ENCODE results near the gene NF2. TPM values are rescaled to one million over a fixed set of nuclear protein-coding genes. Genes with fewer than 3 reads are reported as not detected.

NF2 gene
- total and polyA plus RNA-seq, 8 donors: 6.5 to 33.7 (median 19.3) TPM

DNA sequence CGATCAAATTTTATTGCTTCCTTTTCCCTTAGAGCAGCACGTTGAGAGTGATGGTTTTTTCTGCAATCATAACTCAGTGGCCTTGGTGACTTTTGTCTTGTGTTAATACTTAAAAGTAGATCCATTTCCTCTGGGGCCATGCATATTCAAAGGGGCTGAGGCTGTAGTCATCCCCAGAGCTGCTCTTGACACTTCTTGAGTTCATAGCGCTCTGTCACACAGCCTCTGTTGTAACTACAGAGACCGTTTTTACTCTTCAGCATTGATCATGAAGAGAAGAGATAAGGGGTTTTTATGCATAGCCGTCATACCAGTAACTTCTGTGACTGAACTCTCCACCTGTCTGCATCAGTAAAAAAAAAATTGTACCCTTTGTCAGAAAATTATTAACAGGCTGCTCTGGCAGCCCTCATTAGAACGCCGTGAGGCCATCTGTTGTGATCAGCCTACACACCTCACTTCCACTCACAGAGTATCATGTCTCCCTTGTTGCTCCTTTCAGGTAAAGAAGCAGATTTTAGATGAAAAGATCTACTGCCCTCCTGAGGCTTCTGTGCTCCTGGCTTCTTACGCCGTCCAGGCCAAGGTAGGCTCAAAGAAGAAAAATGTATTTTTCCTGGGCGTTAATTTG, 38.4 kb downstream of the NF2 start:
- Histone ChIP-seq H3K36me3 (peaks cover 0 to 8% (median 0%) of the 10 kb centered on the region in 3 donors), H3K27ac (peak overlapping the region in 2 of 4 donors; percentile 0 to 28), H3K4me3 (no peak overlapping the region), H3K4me1 (peaks cover 0 to 7% (median 0%) of the 10 kb centered on the region in 3 donors), H3K9me3 (no peaks in the 10 kb centered on the region), H3K27me3 (no peaks in the 10 kb centered on the region)
- 72 to 75% methylated on average over 10 of the region's 10 CpGs for WGBS, 2 donors
- intact Hi-C loops (cut with DNase I): no loop called here
- DNase-seq: no peak
- FAIRE-seq: no peak
- TF ChIP-seq, protein P1, sequence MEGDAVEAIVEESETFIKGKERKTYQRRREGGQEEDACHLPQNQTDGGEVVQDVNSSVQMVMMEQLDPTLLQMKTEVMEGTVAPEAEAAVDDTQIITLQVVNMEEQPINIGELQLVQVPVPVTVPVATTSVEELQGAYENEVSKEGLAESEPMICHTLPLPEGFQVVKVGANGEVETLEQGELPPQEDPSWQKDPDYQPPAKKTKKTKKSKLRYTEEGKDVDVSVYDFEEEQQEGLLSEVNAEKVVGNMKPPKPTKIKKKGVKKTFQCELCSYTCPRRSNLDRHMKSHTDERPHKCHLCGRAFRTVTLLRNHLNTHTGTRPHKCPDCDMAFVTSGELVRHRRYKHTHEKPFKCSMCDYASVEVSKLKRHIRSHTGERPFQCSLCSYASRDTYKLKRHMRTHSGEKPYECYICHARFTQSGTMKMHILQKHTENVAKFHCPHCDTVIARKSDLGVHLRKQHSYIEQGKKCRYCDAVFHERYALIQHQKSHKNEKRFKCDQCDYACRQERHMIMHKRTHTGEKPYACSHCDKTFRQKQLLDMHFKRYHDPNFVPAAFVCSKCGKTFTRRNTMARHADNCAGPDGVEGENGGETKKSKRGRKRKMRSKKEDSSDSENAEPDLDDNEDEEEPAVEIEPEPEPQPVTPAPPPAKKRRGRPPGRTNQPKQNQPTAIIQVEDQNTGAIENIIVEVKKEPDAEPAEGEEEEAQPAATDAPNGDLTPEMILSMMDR (IDR thresholded peaks at IDR 0.05): no peak
- ATAC-seq: peak in 3 of 4 donors; percentile 24 to 53 (median 34)

DNA sequence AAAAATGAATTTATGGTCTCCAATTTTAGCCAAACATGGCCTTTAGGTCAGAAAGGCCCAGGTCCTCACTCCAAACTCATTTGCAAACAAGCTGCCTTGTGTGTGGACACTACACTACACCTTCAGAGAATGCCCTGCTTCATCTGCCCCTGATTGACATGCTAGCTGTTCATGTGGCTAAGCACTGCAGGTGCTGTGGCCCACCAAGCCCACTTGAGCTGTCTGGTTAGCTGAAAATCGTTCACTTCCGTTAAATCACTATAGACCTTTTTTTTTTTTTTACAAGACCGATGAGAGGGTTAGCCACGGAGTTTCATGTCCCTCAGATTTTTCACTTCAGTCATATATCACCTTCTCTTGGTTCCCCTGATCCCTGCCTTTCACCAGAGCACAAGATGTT, 39.3 kb downstream of the NF2 start:
- DNase-seq: no peak
- no peak for ATAC-seq
- H3K36me3 ChIP-seq: peaks cover 0 to 8% (median 0%) of the 10 kb centered on the region in 3 donors
- WGBS, 2 donors: 85 to 92% methylated on average over 4 of the region's 4 CpGs
- no peaks in the 10 kb centered on the region for H3K9me3 ChIP-seq
- H3K4me1 ChIP-seq: peaks cover 0 to 7% (median 0%) of the 10 kb centered on the region in 3 donors
- H3K4me3 ChIP-seq: no peak overlapping the region
- intact Hi-C loops (cut with DNase I): no loop called here
- no peaks in the 10 kb centered on the region for H3K27me3 ChIP-seq
- no peak overlapping the region for H3K27ac ChIP-seq
- TF ChIP-seq, protein P1 (IDR thresholded peaks at IDR 0.05): no peak
- no peak for FAIRE-seq

DNA sequence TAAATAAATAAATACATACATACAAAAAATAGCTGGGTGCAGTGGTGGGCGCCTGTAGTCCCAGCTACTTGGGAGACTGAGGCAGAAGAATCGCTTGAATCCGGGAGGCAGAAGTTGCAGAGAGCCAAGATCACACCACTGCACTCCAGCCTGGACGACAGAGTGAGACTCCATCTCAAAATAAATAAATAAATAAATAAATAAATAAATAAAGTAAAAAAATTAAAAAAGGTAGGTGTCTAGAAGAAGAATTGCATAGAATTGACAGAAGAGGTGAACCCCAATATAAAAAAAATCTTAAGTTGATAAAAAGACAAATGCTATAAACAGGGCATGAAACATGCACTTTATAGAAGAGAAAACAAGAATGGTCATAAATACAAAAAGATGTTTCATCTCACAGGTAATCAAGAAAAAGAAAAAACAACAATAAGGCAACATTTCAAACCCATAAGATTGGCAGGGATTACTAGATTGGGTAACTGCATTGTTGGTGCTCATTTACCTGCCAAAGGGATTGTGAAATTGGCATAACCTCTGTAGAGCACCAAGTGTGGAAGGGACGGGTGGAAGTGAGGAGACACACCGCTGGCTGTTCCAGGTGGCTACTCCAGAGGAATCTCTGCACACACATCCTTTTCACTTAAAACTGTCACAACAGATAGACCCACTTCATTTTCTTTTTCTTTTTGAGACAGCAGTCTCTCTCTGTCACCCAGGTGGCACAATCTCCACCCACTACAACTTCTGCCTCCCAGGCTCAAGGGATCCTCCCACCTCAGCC, 44.7 kb downstream of the NF2 start:
- H3K27ac ChIP-seq: no peak overlapping the region
- no peaks in the 10 kb centered on the region for H3K9me3 ChIP-seq
- TF ChIP-seq, protein P1 (IDR thresholded peaks at IDR 0.05): no peak
- 93 to 95% methylated on average over 6 of the region's 6 CpGs for WGBS, 2 donors
- no peaks in the 10 kb centered on the region for H3K27me3 ChIP-seq
- FAIRE-seq: no peak
- ATAC-seq: no peak
- H3K36me3 ChIP-seq: peaks cover 0 to 15% (median 0%) of the 10 kb centered on the region in 3 donors
- intact Hi-C loops (cut with DNase I): no loop called here
- no peak for DNase-seq
- no peaks in the 10 kb centered on the region for H3K4me1 ChIP-seq
- no peak overlapping the region for H3K4me3 ChIP-seq

DNA sequence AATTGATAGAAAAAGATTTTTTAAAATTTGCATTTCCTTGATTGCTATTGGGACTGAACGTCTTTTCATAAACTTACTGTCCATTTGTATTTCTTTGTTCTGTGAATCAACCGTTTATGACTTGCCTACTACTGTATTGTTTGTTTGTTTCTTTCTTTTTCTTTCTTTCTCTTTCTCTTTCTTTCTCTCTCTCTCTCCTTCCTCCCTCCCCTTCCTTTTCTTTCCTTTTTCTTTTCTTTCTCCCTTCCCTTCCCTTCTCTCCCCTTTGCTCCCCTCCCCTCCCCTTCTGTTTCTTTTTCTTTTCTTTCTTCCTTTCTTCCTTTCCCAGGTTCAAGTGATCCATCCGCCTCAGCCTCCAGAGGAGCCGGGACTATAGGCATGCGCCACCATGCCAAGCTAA, 46.9 kb downstream of the NF2 start:
- no peaks in the 10 kb centered on the region for H3K4me1 ChIP-seq
- peaks cover 0 to 14% (median 0%) of the 10 kb centered on the region in 3 donors for H3K36me3 ChIP-seq
- no peak overlapping the region for H3K27ac ChIP-seq
- intact Hi-C loops (cut with DNase I): no loop called here
- FAIRE-seq: no peak
- TF ChIP-seq, protein P1 (IDR thresholded peaks at IDR 0.05): no peak
- no peak for DNase-seq
- no peak overlapping the region for H3K4me3 ChIP-seq
- WGBS, 2 donors: 87 to 89% methylated on average over 5 of the region's 5 CpGs
- ATAC-seq: no peak
- no peaks in the 10 kb centered on the region for H3K9me3 ChIP-seq
- no peaks in the 10 kb centered on the region for H3K27me3 ChIP-seq

DNA sequence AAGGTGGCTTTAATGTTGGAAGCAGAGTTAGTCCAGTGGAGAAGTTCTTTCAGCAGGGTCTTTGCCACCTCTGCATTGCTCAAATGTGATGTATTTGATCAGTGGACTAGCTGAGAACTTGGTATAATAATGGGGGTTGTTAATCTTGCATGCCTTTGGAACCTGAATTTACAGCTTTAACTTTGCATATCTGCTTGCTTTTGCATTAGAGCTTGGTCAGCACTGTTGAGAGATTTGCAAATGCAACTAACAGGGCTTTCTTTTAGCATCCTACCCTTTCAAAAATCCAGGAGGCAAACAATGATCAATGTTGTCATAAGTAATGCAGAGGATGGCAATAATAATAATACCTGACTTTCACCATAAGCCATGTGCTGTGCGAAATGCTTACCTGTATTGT, 48.2 kb downstream of the NF2 start:
- Histone ChIP-seq H3K27me3 (no peaks in the 10 kb centered on the region), H3K27ac (no peak overlapping the region), H3K4me1 (no peaks in the 10 kb centered on the region), H3K9me3 (no peaks in the 10 kb centered on the region), H3K36me3 (peaks cover 0 to 7% (median 0%) of the 10 kb centered on the region in 3 donors), H3K4me3 (no peak overlapping the region)
- FAIRE-seq (no peak), DNase-seq (no peak), ATAC-seq (no peak)
- WGBS, 2 donors: 95 to 96% methylated on average over 1 of the region's 1 CpG
- TF ChIP-seq, protein P1 (IDR thresholded peaks at IDR 0.05): no peak
- intact Hi-C loops (cut with DNase I): no loop called here
